H9 (cell line): Measurements from ENCODE around the gene RALA. TPM values are rescaled to one million over a fixed set of nuclear protein-coding genes. Genes with fewer than 3 reads are reported as not detected.

Source experiments
- DNase-seq: peaks from one replicate; pipeline ENCODE4 v3.0.0-alpha.2; 2017
- H2AFZ ChIP-seq: one replicate; pipeline ENCODE4 v1.6.1; 2013; ENCODE audit warnings: mild to moderate bottlenecking, low read length, control low read depth, moderate library complexity
- H2AK5ac ChIP-seq: 2 replicates; pipeline ENCODE4 v1.6.1; 2013; ENCODE audit warnings: low read length, control low read depth, mixed read lengths; ENCODE audit not compliant: insufficient read length
- H2BK120ac ChIP-seq: one replicate; pipeline ENCODE4 v1.6.1; 2013; ENCODE audit warnings: low read depth, mild to moderate bottlenecking, low read length, control low read depth, inconsistent platforms; ENCODE audit not compliant: poor library complexity, severe bottlenecking
- H2BK12ac ChIP-seq: 2 replicates; pipeline ENCODE4 v1.6.1; 2013; ENCODE audit warnings: low read length, control low read depth, mixed read lengths, low read depth; ENCODE audit not compliant: insufficient read length
- H2BK15ac ChIP-seq: 2 replicates; pipeline ENCODE4 v1.6.1; 2013; ENCODE audit warnings: low read depth, low read length, control low read depth
- H2BK20ac ChIP-seq: one replicate; pipeline ENCODE4 v1.6.1; 2013; ENCODE audit warnings: low read depth, mild to moderate bottlenecking, low read length, control low read depth, inconsistent platforms; ENCODE audit not compliant: poor library complexity, severe bottlenecking
- H2BK5ac ChIP-seq: 2 replicates; pipeline ENCODE4 v1.6.1; 2013; ENCODE audit warnings: low read length, control low read depth, mixed read lengths; ENCODE audit not compliant: insufficient read length
- H3K14ac ChIP-seq: 2 replicates; pipeline ENCODE4 v1.6.1; 2013; ENCODE audit warnings: low read length, control low read depth; ENCODE audit not compliant: insufficient read depth
- H3K18ac ChIP-seq: 2 replicates; pipeline ENCODE4 v1.6.1; 2013; ENCODE audit warnings: low read depth, mild to moderate bottlenecking, mixed read lengths, low read length, control low read depth; ENCODE audit not compliant: insufficient read length
- H3K23ac ChIP-seq: 2 replicates; pipeline ENCODE4 v1.6.1; 2013; ENCODE audit warnings: low read length, control low read depth, mixed read lengths, low read depth; ENCODE audit not compliant: insufficient read length
- H3K23me2 ChIP-seq: 2 replicates; pipeline ENCODE4 v1.6.1; 2013; ENCODE audit warnings: low read depth, mild to moderate bottlenecking, mixed read lengths, low read length, control low read depth; ENCODE audit not compliant: insufficient read length, poor library complexity, severe bottlenecking
- H3K27ac ChIP-seq: 2 replicates; pipeline ENCODE4 v1.5.1; 2013; ENCODE audit warnings: low read length, control low read depth, mixed read lengths, low read depth; ENCODE audit not compliant: insufficient read length
- H3K27me3 ChIP-seq: 2 replicates; pipeline ENCODE4 v1.6.1; 2013; ENCODE audit warnings: low read length, control low read depth, inconsistent platforms; ENCODE audit not compliant: insufficient read depth
- H3K4ac ChIP-seq: 2 replicates; pipeline ENCODE4 v1.6.1; 2013; ENCODE audit warnings: low read depth, mild to moderate bottlenecking, control low read depth, inconsistent platforms, low read length, moderate library complexity
- H3K4me1 ChIP-seq: 2 replicates; pipeline ENCODE4 v1.6.1; 2013; ENCODE audit warnings: low read length, control low read depth, inconsistent platforms; ENCODE audit not compliant: insufficient read depth
- H3K4me2 ChIP-seq: 2 replicates; pipeline ENCODE4 v1.6.1; 2013; ENCODE audit warnings: low read length, control low read depth, mixed read lengths; ENCODE audit not compliant: insufficient read length, insufficient read depth
- H3K56ac ChIP-seq: 2 replicates; pipeline ENCODE4 v1.6.1; 2013; ENCODE audit warnings: low read depth, mild to moderate bottlenecking, mixed read lengths, low read length, control low read depth; ENCODE audit not compliant: insufficient read length
- H3K79me1 ChIP-seq: 2 replicates; pipeline ENCODE4 v1.6.1; 2013; ENCODE audit warnings: low read depth, mild to moderate bottlenecking, moderate library complexity, low read length, control low read depth, inconsistent platforms; ENCODE audit not compliant: insufficient read depth, poor library complexity, severe bottlenecking
- H3K79me2 ChIP-seq: 2 replicates; pipeline ENCODE4 v1.6.1; 2013; ENCODE audit warnings: low read length, control low read depth, inconsistent platforms; ENCODE audit not compliant: insufficient read depth
- H3K9ac ChIP-seq: 2 replicates; pipeline ENCODE4 v1.6.1; 2013; ENCODE audit warnings: low read length, control low read depth, mixed read lengths; ENCODE audit not compliant: insufficient read length; ENCODE audit errors: extremely low read depth
- H3K9me3 ChIP-seq: one replicate; pipeline ENCODE4 v1.6.1; 2013; ENCODE audit warnings: low read depth, low read length, inconsistent platforms; ENCODE audit not compliant: control insufficient read depth
- H3T11ph ChIP-seq: one replicate; pipeline ENCODE4 v1.6.1; 2013; ENCODE audit warnings: mild to moderate bottlenecking, low read length, control low read depth, inconsistent platforms
- H4K20me1 ChIP-seq: one replicate; pipeline ENCODE4 v1.6.1; 2013; ENCODE audit not compliant: control insufficient read depth, insufficient read length, insufficient read depth
- H4K5ac ChIP-seq: 2 replicates; pipeline ENCODE4 v1.6.1; 2013; ENCODE audit warnings: low read depth, mild to moderate bottlenecking, mixed read lengths, low read length, control low read depth; ENCODE audit not compliant: insufficient read length
- H4K8ac ChIP-seq: replicated peaks from 2 replicates; pipeline ENCODE4 v1.6.1; 2013; ENCODE audit warnings: low read length, control low read depth, mixed read lengths, low read depth; ENCODE audit not compliant: insufficient read length
- H4K91ac ChIP-seq: 2 replicates; pipeline ENCODE4 v1.6.1; 2013; ENCODE audit warnings: low read depth, mild to moderate bottlenecking, moderate library complexity, mixed read lengths, low read length, control low read depth; ENCODE audit not compliant: insufficient read length
- H3K27ac Mint-ChIP-seq, 3 experiments: 2 replicates in 2 of 3; 3 replicates in 1 of 3; pipeline ENCODE4 v1.8.0; 2020 to 2021; ENCODE audit warnings: mixed read lengths in 3 of 3, mild to moderate bottlenecking in 1 of 3, moderate library complexity in 1 of 3
- H3K27me3 Mint-ChIP-seq: 2 replicates; pipeline ENCODE4 v1.8.0; 2021; ENCODE audit warnings: low read depth, mild to moderate bottlenecking, moderate library complexity, mixed read lengths
- H3K36me3 Mint-ChIP-seq, 3 experiments: 2 replicates in 2 of 3; 3 replicates in 1 of 3; pipeline ENCODE4 v1.8.0; 2020 to 2021; ENCODE audit warnings: low read depth in 3 of 3, mixed read lengths in 3 of 3; ENCODE audit not compliant: insufficient read depth in 1 of 3
- H3K4me1 Mint-ChIP-seq, 2 experiments: 2 replicates each; pipeline ENCODE4 v1.8.0; 2020; ENCODE audit warnings: mixed read lengths in 2 of 2
- H3K4me3 Mint-ChIP-seq, 2 experiments: 2 replicates in 1 of 2; 3 replicates in 1 of 2; pipeline ENCODE4 v1.8.0; 2020 to 2021; ENCODE audit warnings: mild to moderate bottlenecking in 2 of 2, mixed read lengths in 2 of 2, moderate library complexity in 1 of 2
- H3K9me3 Mint-ChIP-seq, 2 experiments: 2 replicates in 1 of 2; 3 replicates in 1 of 2; pipeline ENCODE4 v1.8.0; 2020; ENCODE audit warnings: mild to moderate bottlenecking in 2 of 2, mixed read lengths in 2 of 2, moderate library complexity in 1 of 2
- WGBS: extraction: QIAGEN DNeasy Blood & Tissue Kit; methylation state at CpG from one replicate; pipeline ENCODE4 v1.1.7; 2013; ENCODE audit warnings: missing lambda C conversion rate, low lambda C conversion rate, mixed read lengths; ENCODE audit not compliant: insufficient read length; ENCODE audit errors: extremely low coverage; 5-methylcytosine and 5-hydroxymethylcytosine counted together
- total RNA-seq: library from RNA; stranded (reverse); gene quantifications from 2 replicates; pipeline ENCODE4 v1.2.1, GENCODE V29; 2021
- TF ChIP-seq, protein P1 (sequence below): fragments of 200-600 bp; sonication (generic); conservative IDR thresholded peaks from 3 replicates; pipeline ENCODE4 v1.8.0; 2021; ENCODE audit warnings: antibody characterized with exemption, mild to moderate bottlenecking

RALA gene
- total RNA-seq, 1 experiment from 2014 or later, result 57.5 TPM

DNA sequence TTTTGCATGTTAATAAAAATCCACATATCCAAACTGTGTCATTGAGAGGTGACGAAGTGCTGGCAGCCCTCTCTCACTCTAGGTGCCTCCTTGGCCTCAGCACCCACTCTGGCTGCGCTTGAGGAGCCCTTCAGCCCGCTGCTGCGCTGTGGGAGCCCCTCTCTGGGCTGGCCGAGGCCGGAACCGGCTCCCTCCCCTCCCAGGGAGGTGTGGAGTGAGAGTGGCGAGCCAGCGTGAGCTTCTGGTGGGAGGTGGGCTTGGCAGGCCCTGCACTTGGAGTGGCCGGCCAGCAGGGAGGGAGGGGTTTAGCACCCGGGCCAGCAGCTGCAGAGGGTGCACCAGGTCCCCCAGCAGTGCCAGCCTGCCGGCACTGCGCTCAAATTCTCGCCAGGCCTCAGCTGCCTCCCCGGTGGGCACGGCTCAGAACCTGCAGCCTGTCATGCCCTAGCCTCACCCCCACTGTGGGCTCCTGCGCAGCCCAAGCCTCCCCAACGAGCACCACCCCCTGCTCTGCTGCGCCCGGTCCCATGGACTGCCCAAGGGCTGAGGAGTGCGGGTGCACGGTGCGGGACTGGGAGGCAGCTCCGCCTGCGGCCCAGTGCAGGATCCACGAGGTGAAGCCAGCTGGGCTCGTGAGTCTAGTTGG, 46.0 kb upstream of the RALA start:
- H3K23ac ChIP-seq, result no peak overlapping the region
- no peak overlapping the region for H3K4me2 ChIP-seq
- H3K9ac ChIP-seq, result no peak overlapping the region
- no peak overlapping the region for H2BK12ac ChIP-seq
- H3K4ac ChIP-seq, result no peak overlapping the region
- no peak overlapping the region for H4K91ac ChIP-seq
- H3K27ac ChIP-seq, result no peak overlapping the region
- H3K9me3 ChIP-seq, result no peaks in the 10 kb centered on the region
- DNase-seq, result no peak
- H2AFZ ChIP-seq, result no peak overlapping the region
- H2BK120ac ChIP-seq, result no peak overlapping the region
- H3K4me3 Mint-ChIP-seq, result no peak overlapping the region
- no peak overlapping the region for H2AK5ac ChIP-seq
- H3K36me3 Mint-ChIP-seq, result peaks cover 19 to 42% (median 37%) of the 10 kb centered on the region in 3 experiments
- H3T11ph ChIP-seq, result no peak overlapping the region
- no peaks in the 10 kb centered on the region for H3K23me2 ChIP-seq
- H3K4me1 Mint-ChIP-seq, result peaks cover 4 to 10% of the 10 kb centered on the region in 2 experiments
- H3K9me3 Mint-ChIP-seq, result peaks cover 12 to 16% of the 10 kb centered on the region in 2 experiments
- H3K4me1 ChIP-seq, result no peaks in the 10 kb centered on the region
- no peak overlapping the region for H3K14ac ChIP-seq
- no peak overlapping the region for H2BK15ac ChIP-seq
- no peaks in the 10 kb centered on the region for H3K27me3 Mint-ChIP-seq
- H3K79me1 ChIP-seq, result no peaks in the 10 kb centered on the region
- H4K8ac ChIP-seq, result no peak overlapping the region
- TF ChIP-seq, protein P1, sequence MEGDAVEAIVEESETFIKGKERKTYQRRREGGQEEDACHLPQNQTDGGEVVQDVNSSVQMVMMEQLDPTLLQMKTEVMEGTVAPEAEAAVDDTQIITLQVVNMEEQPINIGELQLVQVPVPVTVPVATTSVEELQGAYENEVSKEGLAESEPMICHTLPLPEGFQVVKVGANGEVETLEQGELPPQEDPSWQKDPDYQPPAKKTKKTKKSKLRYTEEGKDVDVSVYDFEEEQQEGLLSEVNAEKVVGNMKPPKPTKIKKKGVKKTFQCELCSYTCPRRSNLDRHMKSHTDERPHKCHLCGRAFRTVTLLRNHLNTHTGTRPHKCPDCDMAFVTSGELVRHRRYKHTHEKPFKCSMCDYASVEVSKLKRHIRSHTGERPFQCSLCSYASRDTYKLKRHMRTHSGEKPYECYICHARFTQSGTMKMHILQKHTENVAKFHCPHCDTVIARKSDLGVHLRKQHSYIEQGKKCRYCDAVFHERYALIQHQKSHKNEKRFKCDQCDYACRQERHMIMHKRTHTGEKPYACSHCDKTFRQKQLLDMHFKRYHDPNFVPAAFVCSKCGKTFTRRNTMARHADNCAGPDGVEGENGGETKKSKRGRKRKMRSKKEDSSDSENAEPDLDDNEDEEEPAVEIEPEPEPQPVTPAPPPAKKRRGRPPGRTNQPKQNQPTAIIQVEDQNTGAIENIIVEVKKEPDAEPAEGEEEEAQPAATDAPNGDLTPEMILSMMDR, result no peak
- H3K56ac ChIP-seq, result no peak overlapping the region
- no peak overlapping the region; a peak in 1 of 7 replicates for H3K27ac Mint-ChIP-seq
- no CpG with 5 or more reads among the region's 27 CpGs for WGBS
- H2BK20ac ChIP-seq, result no peak overlapping the region
- no peaks in the 10 kb centered on the region for H3K27me3 ChIP-seq
- no peak overlapping the region for H2BK5ac ChIP-seq
- H3K79me2 ChIP-seq, result no peaks in the 10 kb centered on the region
- no peaks in the 10 kb centered on the region for H4K20me1 ChIP-seq
- no peak overlapping the region for H3K18ac ChIP-seq
- no peak overlapping the region for H4K5ac ChIP-seq
